K562 (cell line): ENCODE data around the gene RGS9BP. TPM values are rescaled to one million over a fixed set of nuclear protein-coding genes. Genes with fewer than 3 reads are reported as not detected.

Experiments used
- COPS2 ChIP-seq: fragments of 450-650 bp; conservative IDR thresholded peaks from 2 replicates; pipeline ENCODE4 v1.6.1; 2016; ENCODE audit warnings: mild to moderate bottlenecking, moderate library complexity
- ESRRB ChIP-seq: fragments of 250-450 bp; sonication (Bioruptor Pico); IDR thresholded peaks from 2 replicates; pipeline ENCODE4 v1.5.0; 2020; ENCODE audit warnings: mild to moderate bottlenecking, moderate library complexity, borderline replicate concordance
- ETV5 ChIP-seq: sonication (generic); formaldehyde crosslinking; IDR thresholded peaks from 2 replicates; pipeline ENCODE4 v1.4.0; 2020; ENCODE audit warnings: low read depth, mild to moderate bottlenecking, missing genetic modification reagents
- HDAC2 ChIP-seq: fragments of 450-650 bp; IDR thresholded peaks from 2 replicates; pipeline ENCODE4 v1.6.1; 2016; ENCODE audit warnings: mild to moderate bottlenecking
- KDM5B ChIP-seq: fragments of 200-600 bp; sonication (generic); IDR thresholded peaks from 2 replicates; pipeline ENCODE4 v1.6.1; 2012; ENCODE audit warnings: low read depth, mild to moderate bottlenecking, moderate library complexity, low read length, control low read depth, inconsistent platforms; ENCODE audit not compliant: insufficient replicate concordance
- KLF13 ChIP-seq: fragments of 450-650 bp; IDR thresholded peaks from 2 replicates; pipeline ENCODE4 v1.6.1; 2016; ENCODE audit warnings: missing genetic modification characterization, low read depth, mild to moderate bottlenecking, missing compliant biosample characterization, moderate library complexity, borderline replicate concordance
- MAZ ChIP-seq, 2 experiments: fragments of 450-650 bp in 1 of 2; sonication (generic) in 1 of 2; formaldehyde crosslinking; IDR thresholded peaks in 1 of 2; conservative IDR thresholded peaks in 1 of 2; 2 replicates each; pipeline versions ENCODE4 v1.4.0 to v1.5.0; 2020; ENCODE audit warnings: mild to moderate bottlenecking in 1 of 2, missing genetic modification reagents in 1 of 2
- MCM3 ChIP-seq: fragments of 450-650 bp; IDR thresholded peaks from 2 replicates; pipeline ENCODE4 v1.6.1; 2016
- MED1 ChIP-seq: sonication (generic); formaldehyde crosslinking; IDR thresholded peaks from 2 replicates; pipeline ENCODE4 v1.8.1; 2023; ENCODE audit warnings: missing genetic modification reagents, borderline replicate concordance
- NEUROD1 ChIP-seq: fragments of 150-350 bp; IDR thresholded peaks from 2 replicates; pipeline ENCODE4 v1.6.1; 2014; ENCODE audit warnings: borderline replicate concordance, low read length, low read depth; ENCODE audit not compliant: partially characterized antibody
- NFRKB ChIP-seq: fragments of 450-650 bp; IDR thresholded peaks from 2 replicates; pipeline ENCODE4 v1.6.1; 2016; ENCODE audit warnings: low read depth
- NR3C1 ChIP-seq: sonication (generic); formaldehyde crosslinking; IDR thresholded peaks from 2 replicates; pipeline ENCODE4 v1.8.1; 2022; ENCODE audit warnings: missing genetic modification reagents
- PTBP1 ChIP-seq: fragments of 200-400 bp; formaldehyde crosslinking; IDR thresholded peaks from 2 replicates; pipeline ENCODE4 v1.6.1; 2017; ENCODE audit warnings: low read depth, low read length
- RBM14 ChIP-seq: fragments of 200-400 bp; formaldehyde crosslinking; IDR thresholded peaks from 2 replicates; pipeline ENCODE4 v1.6.1; 2018; ENCODE audit warnings: low read depth, mild to moderate bottlenecking, low read length, moderate library complexity, borderline replicate concordance; ENCODE audit not compliant: insufficient read depth
- RUNX1 ChIP-seq: sonication (generic); IDR thresholded peaks from 2 replicates; pipeline ENCODE4 v1.6.1; 2016; ENCODE audit warnings: antibody characterized with exemption, low read depth
- ZKSCAN8 ChIP-seq: fragments of 200-800 bp; sonication (Bioruptor generic); IDR thresholded peaks from 2 replicates; pipeline ENCODE4 v1.6.1; 2016; ENCODE audit warnings: missing genetic modification characterization, missing compliant biosample characterization
- ZNF408 ChIP-seq: fragments of 250-450 bp; sonication (Bioruptor Pico); IDR thresholded peaks from 2 replicates; pipeline ENCODE4 v1.4.0; 2020; ENCODE audit warnings: low read depth, mild to moderate bottlenecking, moderate library complexity
- ZNF507 ChIP-seq: conservative IDR thresholded peaks from 2 replicates; pipeline ENCODE4 v1.6.1; 2017; ENCODE audit warnings: missing genetic modification characterization, missing compliant biosample characterization
- ZNF76 ChIP-seq: fragments of 250-450 bp; sonication (Bioruptor Pico); IDR thresholded peaks from 2 replicates; pipeline ENCODE4 v1.4.0; 2020; ENCODE audit warnings: mild to moderate bottlenecking, moderate library complexity, borderline replicate concordance
- ZNF77 ChIP-seq: fragments of 250-450 bp; sonication (Bioruptor Pico); IDR thresholded peaks from 2 replicates; pipeline ENCODE4 v1.5.0; 2020
- ZNF830 ChIP-seq: fragments of 250-450 bp; sonication (Bioruptor Pico); IDR thresholded peaks from 2 replicates; pipeline ENCODE4 v1.5.0; 2021; ENCODE audit warnings: mild to moderate bottlenecking
- polyA plus RNA-seq, 8 experiments: library from polyadenylated mRNA; depleted of rRNA in 4 of 8; stranded (reverse) in 5 of 8; unstranded in 3 of 8; fragments of >200 nt; fragmentation: Nextera tagmentation in 2 of 8; fragmentation: Illumina TruSeq in 1 of 8; extraction: Ambion mirVana in 2 of 8; extraction: Trizol in 1 of 8; gene quantifications; 2 replicates each; pipeline versions ENCODE4 v1.2.1 to v1.2.3, GENCODE V29; 2011 to 2014; ENCODE audit warnings: inconsistent platforms in 1 of 8, missing spikeins in 1 of 8
- total RNA-seq, 7 experiments: library from RNA; depleted of rRNA in 6 of 7; stranded (reverse); fragments of >200 nt in 6 of 7; fragmentation: Illumina TruSeq in 2 of 7; extraction: Trizol in 2 of 7; gene quantifications; 2 replicates each; pipeline versions ENCODE4 v1.2.1 to v1.2.3, GENCODE V29; 2011 to 2021; ENCODE audit warnings: low replicate concordance in 1 of 7
- TF ChIP-seq, protein P1 (sequence below): IDR thresholded peaks from 2 replicates; pipeline ENCODE4 v1.6.1; 2011; ENCODE audit not compliant: insufficient read length; ENCODE audit errors: extremely low read depth
- TF ChIP-seq, protein P2 (sequence below): fragments of 250-450 bp; sonication (Bioruptor Pico); IDR thresholded peaks from 2 replicates; pipeline ENCODE4 v1.5.0; 2021; ENCODE audit warnings: mild to moderate bottlenecking, moderate library complexity

The RGS9BP gene
- total and polyA plus RNA-seq, 9 of the 15 experiments (the other 6 are each of a cell fraction or from before 2014, with no cell fraction given) = 0.03 to 1.3 (median 0.49) TPM

DNA sequence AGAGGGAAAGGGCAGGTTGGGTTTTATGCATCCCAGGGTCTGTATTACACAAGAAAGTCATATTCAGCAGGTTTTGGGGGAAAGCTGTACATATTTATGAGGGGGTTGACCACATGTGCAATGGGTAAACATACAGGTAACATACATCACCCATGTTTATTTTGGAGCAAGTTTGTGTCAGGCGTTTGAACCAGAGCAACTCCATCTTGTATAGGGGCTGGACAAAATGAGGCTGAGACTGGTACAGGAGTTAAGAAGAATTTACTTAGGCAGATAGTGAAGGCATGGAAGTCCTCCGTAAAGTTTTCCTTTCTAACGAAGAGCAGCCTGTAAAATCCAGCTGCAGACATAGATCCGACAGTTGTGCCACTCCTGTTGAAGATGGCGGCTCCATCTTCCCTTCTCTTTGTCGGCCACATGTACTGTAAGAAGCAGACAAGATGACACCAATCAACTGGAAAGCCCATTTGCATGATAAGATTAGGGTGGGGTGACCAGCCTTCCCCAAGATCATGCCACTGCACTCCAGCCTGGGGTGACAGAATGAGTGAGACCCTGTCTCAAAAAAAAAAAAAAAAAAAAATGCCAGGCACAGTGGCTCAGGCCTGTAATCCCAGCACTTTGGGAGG, 11.3 kb downstream of the RGS9BP start (continued):
- TF ChIP-seq MED1 = no peak
- no peak for TF ChIP-seq NFRKB
- peak; percentile 78 for TF ChIP-seq ZKSCAN8 (CRISPR knock-in tag)
- no peak for TF ChIP-seq PTBP1
- TF ChIP-seq, protein P1, sequence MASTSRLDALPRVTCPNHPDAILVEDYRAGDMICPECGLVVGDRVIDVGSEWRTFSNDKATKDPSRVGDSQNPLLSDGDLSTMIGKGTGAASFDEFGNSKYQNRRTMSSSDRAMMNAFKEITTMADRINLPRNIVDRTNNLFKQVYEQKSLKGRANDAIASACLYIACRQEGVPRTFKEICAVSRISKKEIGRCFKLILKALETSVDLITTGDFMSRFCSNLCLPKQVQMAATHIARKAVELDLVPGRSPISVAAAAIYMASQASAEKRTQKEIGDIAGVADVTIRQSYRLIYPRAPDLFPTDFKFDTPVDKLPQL = no peak
- TF ChIP-seq, protein P2, sequence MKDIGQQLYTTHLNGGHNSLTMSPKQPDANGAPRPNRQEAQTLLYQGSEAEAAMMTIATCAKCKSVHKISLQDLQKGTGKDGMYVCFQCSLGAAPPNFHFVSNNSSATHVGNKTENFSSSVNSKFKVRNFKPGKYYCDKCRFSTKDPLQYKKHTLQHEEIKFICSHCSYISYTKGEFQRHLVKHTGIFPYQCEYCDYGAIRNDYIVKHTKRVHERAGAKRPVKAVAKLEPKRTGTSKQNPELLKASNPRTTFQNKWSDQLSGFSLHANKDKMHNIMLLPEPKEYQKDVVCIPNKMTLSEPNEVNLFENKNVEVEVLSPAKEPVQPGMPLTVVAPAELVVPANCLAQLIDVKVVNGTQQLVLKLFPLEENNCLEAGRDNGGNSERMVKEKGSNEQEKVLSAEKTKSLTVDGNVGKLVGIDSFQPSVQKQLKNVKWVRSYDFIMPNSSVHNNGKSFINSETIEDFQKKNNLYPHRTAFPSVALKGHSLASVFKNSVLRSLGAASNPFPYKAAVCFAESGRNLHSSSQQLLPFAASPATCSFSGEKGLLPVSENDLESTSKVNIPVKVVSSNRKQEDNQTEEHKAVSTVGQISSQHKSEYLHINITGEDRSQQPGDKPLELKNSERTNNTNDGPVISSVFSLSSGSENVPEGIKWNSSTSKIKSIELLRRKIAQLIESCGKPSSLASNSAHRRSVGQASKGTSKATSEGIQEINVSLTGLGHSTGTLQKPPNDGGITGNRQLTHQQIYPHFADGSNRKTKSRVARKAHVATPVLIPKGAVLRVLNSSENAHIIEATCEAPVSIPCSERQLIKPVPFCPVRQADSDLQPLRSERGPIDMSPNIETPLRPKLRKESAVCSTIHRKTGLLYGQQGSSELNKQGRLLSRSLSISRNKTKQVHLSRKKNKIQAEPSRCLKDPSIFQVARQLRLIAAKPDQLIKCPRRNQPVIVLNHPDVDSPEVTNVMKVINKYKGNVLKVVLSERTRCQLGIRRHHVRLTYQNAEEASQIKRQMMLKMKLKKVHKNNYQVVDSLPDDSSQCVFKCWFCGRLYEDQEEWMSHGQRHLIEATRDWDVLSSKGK (CRISPR knock-in tag) = no peak
- no peak for TF ChIP-seq ESRRB (CRISPR knock-in tag)
- no peak for TF ChIP-seq HDAC2
- no peak for TF ChIP-seq ETV5 (CRISPR knock-in tag)
- no peak for TF ChIP-seq KDM5B
- TF ChIP-seq KLF13 (tag) = peak; percentile 86
- no peak for TF ChIP-seq NR3C1 (CRISPR knock-in tag)
- TF ChIP-seq NEUROD1 = no peak
- TF ChIP-seq RBM14 = no peak
- TF ChIP-seq COPS2 = no peak
- TF ChIP-seq ZNF507 (tag) = 0 out of 2 replicates have a peak, but pooled peaks have one; percentile 27
- peak in 1 of 2 experiments; percentile 85; a peak in 2 of 4 replicates for TF ChIP-seq MAZ (CRISPR knock-in tag; conservative IDR thresholded peaks at IDR 0.05 in 1 of 2, IDR thresholded peaks at IDR 0.05 in 1 of 2)
- TF ChIP-seq MCM3 = no peak
- TF ChIP-seq ZNF408 = no peak
- TF ChIP-seq ZNF830 (CRISPR knock-in tag) = 0 out of 2 replicates have a peak, but pooled peaks have one; percentile 65
- TF ChIP-seq RUNX1 = no peak
- TF ChIP-seq ZNF76 = peak; percentile 96
- TF ChIP-seq ZNF77 (CRISPR knock-in tag) = no peak
